Kasumi-1 (cell line): Measurements from ENCODE around the gene TREH.

ENCODE experiments used
- DNase-seq, 2 experiments: peaks; one replicate each; lab custom pipeline; 2025; lab: John Stamatoyannopoulos, UW

Gene TREH

GRCh38 chr11:118666371-118666770, 13.1 kb downstream of the TREH start:
- DNase-seq, result no peak

- DNase-seq, result no peak
Measured at GRCh38 chr11:118663902-118664301, 15.5 kb downstream of the TREH start.

- DNase-seq, result no peak
Measured at GRCh38 chr11:118663381-118663780, 16.1 kb downstream of the TREH start.

- no peak for DNase-seq
Measured at GRCh38 chr11:118662401-118663271, 16.8 kb downstream of the TREH start.

GRCh38 chr11:118661425-118662301, 17.8 kb downstream of the TREH start:
- DNase-seq, result no peak

GRCh38 chr11:118660681-118661424, 18.6 kb downstream of the TREH start:
- DNase-seq, result no peak

GRCh38 chr11:118659953-118660680, 19.3 kb downstream of the TREH start:
- DNase-seq, result no peak

GRCh38 chr11:118659314-118659952, 20.0 kb downstream of the TREH start:
- peak; percentile 80 to 85 for DNase-seq

- no peak for DNase-seq
Measured at GRCh38 chr11:118658429-118659313, 20.8 kb downstream of the TREH start.

GRCh38 chr11:118657709-118658428, 21.6 kb downstream of the TREH start:
- DNase-seq, result no peak

- no peak for DNase-seq
Measured at GRCh38 chr11:118657238-118657637, 22.2 kb downstream of the TREH start.

- DNase-seq, result no peak
Measured at GRCh38 chr11:118656563-118657165, 22.8 kb downstream of the TREH start.

- no peak for DNase-seq
Measured at GRCh38 chr11:118655486-118656190, 23.8 kb downstream of the TREH start.

GRCh38 chr11:118653684-118654390, 25.6 kb downstream of the TREH start:
- DNase-seq, result no peak

- DNase-seq, result peak; percentile 34 to 38
Measured at GRCh38 chr11:118652681-118653181, 26.7 kb downstream of the TREH start.

GRCh38 chr11:118651820-118652219, 27.6 kb downstream of the TREH start:
- DNase-seq, result no peak

- no peak for DNase-seq
Measured at GRCh38 chr11:118650366-118650765, 29.1 kb downstream of the TREH start.
